Measurements from ENCODE around the gene ERICH6B. TPM values are rescaled to one million over a fixed set of nuclear protein-coding genes. Genes with fewer than 3 reads are reported as not detected.

The ERICH6B gene
- total RNA-seq, 4 donors from 2014 or later = not detected

GRCh38 chr13:45512098-45512496 is 103.4 kb downstream of the ERICH6B start:
- H3K4me1 ChIP-seq = no peaks in the 10 kb centered on the region
- H3K36me3 ChIP-seq = no peaks in the 10 kb centered on the region
- H3K27me3 ChIP-seq = no peaks in the 10 kb centered on the region
- H3K27ac ChIP-seq = no peak overlapping the region
- no peaks in the 10 kb centered on the region for H3K9me3 ChIP-seq
- TF ChIP-seq POLR2A (IDR thresholded peaks at IDR 0.05) (no peak), CTCF (IDR thresholded peaks at IDR 0.05) (no peak)
- H3K4me3 ChIP-seq = no peak overlapping the region
- intact Hi-C loops (cut with DNase I; ENCODE audit: low total_unique reads) = no loop called here
- DNase-seq = no peak

GRCh38 chr13:45511310-45512097 is 104.0 kb downstream of the ERICH6B start:
- Histone ChIP-seq H3K9me3 (no peaks in the 10 kb centered on the region), H3K4me3 (no peak overlapping the region), H3K4me1 (no peaks in the 10 kb centered on the region), H3K27ac (no peak overlapping the region), H3K36me3 (no peaks in the 10 kb centered on the region), H3K27me3 (no peaks in the 10 kb centered on the region)
- DNase-seq = peak in 1 of 2 donors; percentile 24
- intact Hi-C loops (cut with DNase I; ENCODE audit: low total_unique reads) = no loop called here
- TF ChIP-seq POLR2A (IDR thresholded peaks at IDR 0.05) (no peak), CTCF (IDR thresholded peaks at IDR 0.05) (peak; percentile 72 to 84 (median 80))

- H3K36me3 ChIP-seq = no peaks in the 10 kb centered on the region
- no peak overlapping the region for H3K27ac ChIP-seq
- no peak overlapping the region for H3K4me3 ChIP-seq
- no peak for DNase-seq
- intact Hi-C loops (cut with DNase I; ENCODE audit: low total_unique reads) = no loop called here
- no peaks in the 10 kb centered on the region for H3K27me3 ChIP-seq
- TF ChIP-seq POLR2A (IDR thresholded peaks at IDR 0.05) (no peak), CTCF (IDR thresholded peaks at IDR 0.05) (no peak)
- H3K9me3 ChIP-seq = no peaks in the 10 kb centered on the region
- H3K4me1 ChIP-seq = no peaks in the 10 kb centered on the region
These were observed 104.9 kb downstream of the ERICH6B start for GRCh38 chr13:45510672-45511071.

- no peaks in the 10 kb centered on the region for H3K36me3 ChIP-seq
- intact Hi-C loops (cut with DNase I; ENCODE audit: low total_unique reads) = no loop called here
These were observed 106.8 kb downstream of the ERICH6B start for GRCh38 chr13:45508776-45509175.

More at GRCh38 chr13:45508776-45509175, 106.8 kb downstream of the ERICH6B start:
- H3K4me1 ChIP-seq = no peaks in the 10 kb centered on the region
- H3K27ac ChIP-seq = no peak overlapping the region
- H3K9me3 ChIP-seq = no peaks in the 10 kb centered on the region
- H3K4me3 ChIP-seq = no peak overlapping the region
- no peak for DNase-seq
- H3K27me3 ChIP-seq = no peaks in the 10 kb centered on the region
- TF ChIP-seq CTCF (IDR thresholded peaks at IDR 0.05) (no peak), POLR2A (IDR thresholded peaks at IDR 0.05) (no peak)

Measured in uterus (tissue), 4 donors.